Measurements from ENCODE around the gene TMEM179.

DNA sequence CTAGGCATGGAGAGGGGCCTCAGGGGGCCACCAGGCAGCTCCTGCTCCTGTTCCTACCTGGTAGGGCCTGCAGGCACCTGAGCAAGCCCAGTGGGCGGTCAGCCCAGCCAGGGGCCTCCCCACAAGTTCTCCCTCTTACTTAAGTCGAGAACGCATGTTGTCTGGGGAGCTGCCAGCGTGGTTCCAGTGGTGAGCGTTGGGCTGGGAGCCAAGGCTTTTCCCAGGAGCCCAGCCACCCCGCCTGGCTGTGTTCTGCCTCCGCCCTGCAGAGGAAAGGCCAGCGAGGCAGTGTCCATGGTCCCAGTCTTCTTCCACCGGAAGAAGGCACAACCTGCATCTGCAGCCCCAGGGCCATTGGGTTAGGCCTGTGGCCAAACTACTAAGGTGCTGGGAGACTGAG is 23.6 kb downstream of the TMEM179 start:
- TF ChIP-seq CTCF (IDR thresholded peaks at IDR 0.05): no peak
- no peak for TF ChIP-seq POLR2A (IDR thresholded peaks at IDR 0.05)
